ENCODE results near the gene NEK2.
"Not testable (repeated sequence)": the region's sequence is repeated elsewhere in the genome, so short reads cannot be mapped to it uniquely, and the experiment has no call there.

Gene NEK2

GRCh38 chr1:211648980-211649934 is 26.2 kb downstream of the NEK2 start:
- no peak for DNase-seq

DNA sequence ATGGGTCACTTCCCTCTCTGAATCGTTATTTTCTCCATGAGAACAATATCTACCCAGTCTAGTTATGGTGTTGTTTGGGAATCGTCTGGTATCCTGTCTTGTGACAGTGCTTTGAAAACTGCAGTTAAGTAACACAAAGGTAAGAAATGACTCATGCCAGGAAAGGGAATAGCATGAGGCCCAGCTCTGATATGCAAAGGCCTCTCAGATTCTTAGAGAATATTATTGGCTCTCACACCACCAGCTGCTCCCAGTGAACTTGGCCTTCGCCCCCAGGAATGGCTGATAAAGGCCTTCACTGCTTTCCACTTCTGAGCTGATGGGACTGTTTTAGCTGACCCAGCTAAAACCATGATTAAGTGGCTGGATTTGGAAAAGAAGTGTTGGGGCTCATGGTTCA is 27.1 kb downstream of the NEK2 start:
- no peak for DNase-seq

DNA sequence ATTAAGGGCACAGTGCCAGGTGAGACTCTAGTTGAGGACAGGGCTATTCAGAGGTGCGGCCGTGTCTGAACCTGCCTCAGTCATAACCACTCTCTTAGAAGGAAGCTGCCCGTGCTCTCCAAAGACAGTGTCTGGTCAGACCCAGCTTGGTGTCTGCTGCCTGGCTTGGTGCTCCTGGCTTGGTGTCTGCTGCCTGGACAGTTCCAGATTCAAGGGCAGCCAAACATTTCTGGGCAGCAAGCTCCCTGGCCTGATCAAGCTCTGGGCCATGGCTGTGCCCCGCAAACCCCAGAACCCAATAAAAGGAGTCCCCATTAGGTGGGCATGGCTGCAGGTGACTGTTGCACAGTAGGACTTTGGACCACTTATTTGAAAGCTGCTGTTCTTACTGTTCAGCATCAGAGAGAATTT is 27.7 kb downstream of the NEK2 start:
- DNase-seq: no peak

DNA sequence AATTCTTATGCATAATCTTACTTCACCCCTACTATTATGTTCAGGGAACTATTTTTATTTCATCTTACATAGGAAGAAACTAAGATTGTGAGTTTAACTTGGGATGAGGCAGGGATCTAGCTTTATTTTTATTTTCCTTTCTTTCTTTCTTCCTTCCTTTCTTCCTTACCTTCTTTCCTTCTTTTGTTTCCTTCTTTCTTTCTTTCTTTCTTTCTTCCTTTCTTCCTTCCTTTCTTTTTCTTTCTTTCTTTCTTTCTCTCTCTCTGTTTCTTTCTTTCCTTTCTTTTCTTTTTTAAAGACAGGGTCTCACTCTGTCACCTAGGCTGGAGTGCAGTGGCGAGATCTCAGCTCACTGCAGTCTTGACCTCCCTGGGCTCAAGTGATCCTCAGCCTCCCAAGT is 28.9 kb downstream of the NEK2 start:
- DNase-seq: no peak

GRCh38 chr1:211645601-211646000 is 29.8 kb downstream of the NEK2 start:
- not testable (repeated sequence) for DNase-seq

DNA sequence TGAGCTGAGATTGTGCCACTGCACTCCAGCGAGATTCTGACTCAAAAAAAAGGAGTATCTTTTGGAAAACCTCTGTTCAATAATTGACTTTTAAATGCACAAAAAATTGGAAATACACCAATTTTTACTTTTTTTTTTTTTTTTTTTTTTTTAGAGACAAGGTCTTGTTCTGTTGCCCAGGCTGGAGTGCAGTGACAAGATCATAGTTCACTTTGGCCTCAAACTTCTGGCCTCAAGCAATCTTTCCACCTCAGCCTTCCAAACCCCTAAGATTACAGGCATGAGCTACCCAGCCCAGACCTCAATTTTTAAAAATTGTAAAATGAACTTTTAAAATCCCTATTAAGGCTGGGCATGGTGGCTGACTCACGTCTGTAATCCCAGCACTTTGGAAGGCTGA is 30.8 kb downstream of the NEK2 start:
- DNase-seq: no peak

DNA sequence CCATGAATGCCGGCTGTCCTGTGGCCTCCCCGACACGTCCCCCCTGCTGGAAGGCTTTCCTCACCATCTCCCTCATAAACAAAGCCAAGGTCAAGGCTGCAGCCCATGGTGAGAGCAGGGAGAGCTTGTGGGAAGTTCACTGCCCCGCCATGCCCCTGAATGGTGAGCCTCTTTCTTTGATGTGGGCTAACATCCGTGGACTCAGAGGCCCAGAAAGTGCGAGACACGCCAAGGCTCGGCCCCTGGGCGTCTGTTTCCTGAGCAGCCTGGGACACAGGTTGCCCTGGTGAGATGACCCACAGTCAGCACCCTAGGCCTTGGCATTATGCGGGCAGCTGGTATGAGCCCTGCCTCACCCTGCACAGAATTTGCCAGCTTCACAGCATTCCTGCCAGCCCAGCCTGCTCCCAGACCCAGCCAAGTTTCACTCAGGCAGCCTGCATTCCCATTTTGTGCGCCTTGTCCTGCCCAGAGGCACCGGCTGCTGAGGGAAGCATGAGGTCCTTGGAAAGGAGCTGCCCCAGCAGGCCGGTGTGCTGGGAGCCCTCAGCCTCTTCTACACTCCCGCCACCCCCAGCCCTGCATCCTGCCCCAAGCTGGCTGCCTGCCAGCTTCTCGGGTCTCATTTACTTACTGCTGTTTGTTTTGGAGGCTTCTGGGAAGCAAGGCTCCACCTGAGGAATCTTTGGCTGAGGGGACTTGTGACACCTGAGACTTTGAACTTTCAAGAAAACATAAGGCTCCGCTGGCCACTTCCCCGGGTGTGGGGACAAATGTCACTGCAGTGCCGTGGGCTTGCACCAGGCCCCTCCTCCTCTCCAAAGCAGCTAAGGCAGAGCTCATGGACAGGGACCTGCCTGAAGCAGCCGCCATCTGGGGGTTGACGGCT is 31.9 kb downstream of the NEK2 start:
- peak; percentile 74 for DNase-seq

- no peak for DNase-seq
Observed at GRCh38 chr1:211642870-211643269, 32.6 kb downstream of the NEK2 start.

- DNase-seq: no peak
Observed at GRCh38 chr1:211641942-211642341, 33.5 kb downstream of the NEK2 start.

- no peak for DNase-seq
Observed at GRCh38 chr1:211641044-211641800, 34.2 kb downstream of the NEK2 start.

- DNase-seq: no peak
Observed at GRCh38 chr1:211640301-211640630, 35.2 kb downstream of the NEK2 start.

GRCh38 chr1:211639475-211640300 is 35.7 kb downstream of the NEK2 start:
- DNase-seq: no peak

DNA sequence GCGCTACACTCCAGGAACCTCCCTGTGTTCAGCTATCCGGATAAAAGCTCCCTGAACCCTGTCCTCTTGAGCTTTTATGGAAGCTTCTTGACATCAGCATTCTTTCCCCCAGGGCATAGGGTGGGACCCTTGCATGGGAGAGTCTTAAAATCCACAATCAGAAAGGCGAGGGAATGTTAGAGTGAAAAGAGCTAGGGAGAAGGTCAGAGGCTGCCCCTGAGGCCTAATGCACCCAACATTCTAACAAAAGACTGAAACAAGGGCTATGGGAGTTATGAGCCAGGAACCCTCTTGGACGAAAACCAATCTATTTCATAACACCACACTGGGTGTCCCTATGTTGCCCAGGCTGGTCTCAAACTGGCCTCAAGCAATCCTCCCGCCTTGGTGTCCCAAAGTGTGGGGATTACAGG is 36.7 kb downstream of the NEK2 start:
- DNase-seq: no peak

DNA sequence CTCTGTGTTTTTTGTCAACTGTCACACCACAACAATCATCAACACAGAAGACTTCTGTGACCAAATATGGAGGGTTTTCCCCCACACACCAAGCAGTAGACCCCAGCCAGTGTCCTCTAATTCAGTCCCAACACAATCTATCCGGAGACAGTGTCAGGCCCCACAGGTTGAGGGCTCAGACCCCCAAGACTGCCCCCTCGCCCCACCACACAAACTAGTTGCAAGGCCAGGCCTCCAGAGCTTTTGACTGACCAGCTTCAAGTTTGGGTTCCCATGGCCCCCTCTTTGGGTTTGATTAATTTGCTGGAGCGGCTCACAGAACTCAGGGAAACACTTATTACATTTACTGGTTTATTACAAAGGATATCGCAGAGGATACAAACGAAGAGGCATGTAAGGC is 37.2 kb downstream of the NEK2 start:
- no peak for DNase-seq

DNA sequence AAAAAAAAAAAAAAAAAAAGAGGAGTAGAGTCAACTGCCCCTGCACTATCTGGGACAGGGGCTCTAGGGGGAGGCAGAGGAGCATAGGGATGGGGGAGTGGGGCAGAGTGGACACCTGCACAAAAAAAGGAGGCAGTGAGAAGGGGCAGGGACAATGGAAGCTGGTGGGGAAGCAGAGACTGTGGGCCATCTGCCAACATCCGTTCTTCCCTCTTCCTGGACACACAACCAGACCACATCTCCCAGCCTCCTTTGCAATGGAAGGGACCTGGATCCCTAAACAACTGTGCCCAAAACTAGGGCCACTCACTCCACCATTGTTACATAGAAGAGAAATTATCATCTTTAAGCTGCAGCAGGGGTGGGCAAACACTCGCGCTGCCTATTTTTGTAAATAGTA is 38.4 kb downstream of the NEK2 start:
- DNase-seq: no peak

- not testable (repeated sequence) for DNase-seq
Observed at GRCh38 chr1:211636575-211637029, 38.8 kb downstream of the NEK2 start.

DNA sequence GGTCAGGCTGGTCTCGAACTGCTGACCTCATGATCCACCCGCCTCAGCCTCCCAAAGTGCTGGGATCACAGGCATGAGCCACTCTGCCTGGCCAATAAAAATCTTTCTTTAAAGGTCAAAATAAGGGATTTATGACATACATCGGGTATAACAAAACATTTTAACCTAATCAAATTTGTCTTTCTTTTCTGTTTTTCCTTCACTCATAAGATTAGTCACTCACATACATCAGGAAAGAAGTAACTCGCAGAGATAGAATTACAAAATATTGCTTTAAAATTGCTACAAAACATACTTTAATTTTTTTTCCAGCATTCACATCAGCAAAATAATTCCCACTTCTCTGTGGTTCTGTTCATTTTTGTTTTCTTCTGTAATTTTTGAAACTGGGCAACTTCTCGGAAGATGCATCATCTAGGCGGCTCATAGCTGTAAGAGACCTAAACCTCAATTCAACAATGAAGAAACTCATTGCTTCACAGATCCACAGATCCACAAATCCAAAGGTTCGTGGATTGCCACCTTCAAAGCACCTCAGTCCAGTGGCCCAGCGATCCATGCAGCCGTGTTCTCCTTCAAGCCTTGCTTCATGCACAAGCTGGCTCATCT is 39.7 kb downstream of the NEK2 start:
- no peak for DNase-seq

GRCh38 chr1:211634931-211635330 is 40.5 kb downstream of the NEK2 start:
- no peak for DNase-seq

DNA sequence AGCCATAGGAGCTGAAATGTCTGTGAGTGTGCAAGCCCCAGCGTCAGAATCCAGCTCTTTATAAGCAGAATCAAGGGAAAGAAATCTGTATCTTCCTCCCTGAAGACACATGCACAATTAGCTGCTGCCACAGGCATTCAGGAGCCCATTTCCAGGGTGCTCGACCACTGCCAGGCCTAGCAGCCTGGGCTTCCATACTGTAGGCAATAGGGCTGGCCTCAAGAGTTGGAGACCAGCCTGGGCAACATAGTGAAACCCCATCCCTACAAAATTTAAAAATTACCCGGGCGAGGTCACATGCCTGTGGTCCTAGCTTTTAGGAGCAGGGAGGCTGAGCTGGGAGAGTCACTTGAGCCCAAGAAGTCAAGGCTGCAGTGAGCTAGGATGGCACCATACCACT is 41.0 kb downstream of the NEK2 start:
- no peak for DNase-seq

DNA sequence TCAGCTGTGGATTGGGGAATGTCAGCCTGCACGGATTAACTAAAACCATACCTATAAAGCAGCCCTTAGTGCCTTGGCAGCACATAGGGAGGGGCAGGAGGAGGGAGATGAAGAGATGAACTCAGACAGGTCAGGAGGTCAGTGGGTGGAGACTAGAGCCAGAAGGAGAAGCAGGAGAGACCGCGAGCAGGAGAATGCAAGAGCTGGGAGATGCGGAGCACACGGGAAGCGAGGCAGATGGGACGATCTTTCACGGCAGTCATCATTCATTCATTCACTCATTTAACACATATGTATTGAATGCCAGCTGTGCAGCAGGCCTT is 41.9 kb downstream of the NEK2 start:
- DNase-seq: no peak

DNA sequence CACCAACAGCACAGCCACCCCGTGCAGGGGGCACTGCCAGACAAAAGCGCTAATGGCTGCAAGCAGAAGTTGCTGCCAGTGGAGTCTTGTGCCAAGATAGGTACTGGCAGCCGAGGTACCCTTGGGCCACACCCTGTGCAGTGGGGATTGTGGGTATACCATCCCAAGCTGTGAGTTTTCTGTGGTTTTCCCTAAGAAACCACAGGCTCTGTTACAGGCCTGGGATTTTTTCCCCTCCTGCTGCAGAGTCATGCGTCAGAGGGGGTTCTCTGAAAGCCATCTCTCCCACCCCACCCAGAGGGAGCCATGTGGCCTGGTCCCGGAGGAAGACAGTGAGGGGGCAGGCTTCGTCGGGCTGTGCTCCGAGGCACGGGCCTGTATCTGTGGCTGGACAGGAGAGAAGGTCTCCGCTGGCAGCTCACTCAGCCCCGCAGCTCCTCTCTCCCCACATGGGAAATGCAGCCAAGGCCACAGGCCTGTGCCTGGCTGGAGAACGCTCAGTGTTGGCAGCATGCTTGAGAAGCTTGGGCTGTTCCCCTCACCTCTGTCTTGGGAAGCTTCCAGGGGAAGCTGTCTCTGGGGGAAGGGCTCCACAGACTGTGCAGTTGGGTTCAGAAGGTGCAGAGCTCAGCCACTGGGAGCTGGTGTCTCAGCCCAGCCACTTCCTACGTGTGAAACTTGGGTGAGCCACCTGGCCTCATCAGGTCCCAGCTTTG is 42.5 kb downstream of the NEK2 start:
- no peak for DNase-seq
